Measurements from ENCODE around the gene GPR42.
"Not testable (repeated sequence)": the region's sequence is repeated elsewhere in the genome, so short reads cannot be mapped to it uniquely, and the experiment has no call there.

GRCh38 chr19:35374031-35374430 is 3.2 kb downstream of the GPR42 start:
- TF ChIP-seq CTCF (IDR thresholded peaks at IDR 0.05); EZH2 (IDR thresholded peaks at IDR 0.05; ENCODE audit: borderline replicate concordance, insufficient read depth, low read depth, low read length, poor library complexity, severe bottlenecking): not testable (repeated sequence)

All from B cell (primary cell).